GM12892 (cell line): ENCODE measurements around the gene BRINP1.

ENCODE experiments used
- POLR2A ChIP-seq: IDR thresholded peaks from 2 replicates; pipeline ENCODE4 v1.6.1; 2011; ENCODE audit warnings: low read depth, low read length, control low read depth
- POLR2AphosphoS5 ChIP-seq: IDR thresholded peaks from 2 replicates; pipeline ENCODE4 v1.6.1; 2011; ENCODE audit warnings: low read depth, low read length, control low read depth
- TAF1 ChIP-seq: IDR thresholded peaks from 2 replicates; pipeline ENCODE4 v1.6.1; 2011; ENCODE audit warnings: low read depth, mild to moderate bottlenecking, control low read depth, low read length, borderline replicate concordance

GRCh38 chr9:119313846-119314245 lies 55.4 kb downstream of the BRINP1 start:
- TF ChIP-seq POLR2A (no peak), POLR2AphosphoS5 (no peak), TAF1 (no peak)
